ENCODE data around the gene CDK10.
"Not testable (repeated sequence)": the region's sequence is repeated elsewhere in the genome, so short reads cannot be mapped to it uniquely, and the experiment has no call there.

Gene CDK10

DNA sequence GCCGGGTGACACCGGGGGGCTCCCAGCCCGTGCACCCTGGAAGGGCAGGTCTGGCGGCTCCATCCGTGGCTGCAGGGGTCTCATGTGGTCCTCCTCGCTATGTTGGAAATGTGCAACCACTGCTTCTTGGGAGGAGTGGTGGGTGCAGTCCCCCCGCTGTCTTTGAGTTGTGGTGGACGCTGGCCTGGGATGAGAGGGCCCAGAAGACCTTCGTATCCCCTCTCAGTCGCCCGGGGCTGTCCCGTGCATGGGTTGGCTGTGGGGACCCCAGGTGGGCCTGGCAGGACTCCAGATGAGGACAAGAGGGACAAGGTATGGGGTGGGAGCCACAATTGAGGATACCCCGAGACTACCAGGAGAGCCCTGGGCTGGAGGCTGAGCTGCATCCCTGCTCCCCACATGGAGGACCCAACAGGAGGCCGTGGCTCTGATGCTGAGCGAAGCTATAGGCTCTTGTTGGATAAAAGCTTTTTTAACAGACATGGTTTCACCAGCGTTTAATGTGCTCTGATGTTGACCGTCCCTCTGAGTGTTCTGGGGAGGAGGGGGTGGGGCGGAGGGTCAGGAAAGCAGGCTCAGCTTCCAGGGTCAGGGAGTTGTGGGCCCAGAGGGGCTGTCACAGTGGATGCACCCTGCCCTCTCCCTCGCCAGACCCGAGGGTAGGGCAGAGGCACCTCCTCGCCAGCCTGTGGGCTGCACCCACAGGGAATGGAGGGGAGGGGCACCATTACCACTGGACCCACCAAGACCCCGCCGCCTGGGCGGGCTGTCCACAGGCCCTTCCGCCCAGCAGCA is 9.6 kb downstream of the CDK10 start:
- DNase-seq (ENCODE audit: low read depth), result no peak

DNA sequence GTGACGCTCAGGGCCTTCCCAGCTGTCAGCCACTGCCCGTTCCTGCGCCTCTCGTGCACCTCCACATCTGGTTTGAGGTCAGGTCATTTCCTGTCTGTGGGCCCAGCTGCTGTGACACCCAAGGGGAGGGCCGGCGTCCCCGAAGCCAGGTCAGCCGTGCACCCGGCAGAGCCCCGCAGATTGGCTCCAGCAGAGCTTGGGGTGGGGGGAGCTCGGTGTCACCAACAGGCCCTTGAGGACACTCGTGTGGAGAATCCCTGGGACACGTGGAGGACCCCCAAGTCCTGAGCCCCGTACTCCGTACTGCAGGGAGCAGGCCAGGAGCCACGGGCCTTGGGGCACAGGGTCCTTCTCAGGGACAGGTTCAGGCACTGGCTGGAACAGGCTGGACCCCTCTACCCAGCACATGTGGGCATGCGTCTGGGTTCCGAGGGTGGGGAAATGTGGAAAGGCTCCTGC is 10.2 kb downstream of the CDK10 start:
- no peak for DNase-seq (ENCODE audit: low read depth)

DNA sequence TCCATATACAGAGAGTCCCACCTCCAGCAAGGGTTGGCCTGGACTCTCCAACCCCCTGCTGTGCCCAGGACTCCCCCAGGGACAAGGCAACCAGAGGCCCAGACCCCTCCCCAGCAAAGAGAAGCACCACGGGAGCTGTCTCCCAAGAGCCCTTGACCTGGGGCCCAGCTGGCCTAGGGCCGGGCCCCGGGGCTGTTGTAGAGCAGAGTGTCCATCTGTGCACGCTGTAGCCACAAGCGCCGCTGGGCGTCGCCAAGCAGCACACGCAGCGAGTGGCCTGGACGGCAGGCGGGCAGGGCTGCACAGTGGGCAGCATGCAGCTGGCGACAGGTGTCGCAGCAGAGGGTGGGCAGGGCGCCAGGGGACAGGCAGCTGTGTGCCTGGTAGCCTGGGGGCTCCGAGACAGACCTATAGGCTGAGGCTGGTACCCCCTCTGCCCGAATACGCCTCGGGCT is 10.7 kb downstream of the CDK10 start:
- no peak for DNase-seq (ENCODE audit: low read depth)

- DNase-seq (ENCODE audit: low read depth), result no peak
Measured at GRCh38 chr16:89697616-89698331, 11.3 kb downstream of the CDK10 start.

- not testable (repeated sequence) for DNase-seq (ENCODE audit: low read depth)
Measured at GRCh38 chr16:89698717-89699116, 12.2 kb downstream of the CDK10 start.

GRCh38 chr16:89699629-89700099 is 13.2 kb downstream of the CDK10 start:
- DNase-seq (ENCODE audit: low read depth), result not testable (repeated sequence)

DNA sequence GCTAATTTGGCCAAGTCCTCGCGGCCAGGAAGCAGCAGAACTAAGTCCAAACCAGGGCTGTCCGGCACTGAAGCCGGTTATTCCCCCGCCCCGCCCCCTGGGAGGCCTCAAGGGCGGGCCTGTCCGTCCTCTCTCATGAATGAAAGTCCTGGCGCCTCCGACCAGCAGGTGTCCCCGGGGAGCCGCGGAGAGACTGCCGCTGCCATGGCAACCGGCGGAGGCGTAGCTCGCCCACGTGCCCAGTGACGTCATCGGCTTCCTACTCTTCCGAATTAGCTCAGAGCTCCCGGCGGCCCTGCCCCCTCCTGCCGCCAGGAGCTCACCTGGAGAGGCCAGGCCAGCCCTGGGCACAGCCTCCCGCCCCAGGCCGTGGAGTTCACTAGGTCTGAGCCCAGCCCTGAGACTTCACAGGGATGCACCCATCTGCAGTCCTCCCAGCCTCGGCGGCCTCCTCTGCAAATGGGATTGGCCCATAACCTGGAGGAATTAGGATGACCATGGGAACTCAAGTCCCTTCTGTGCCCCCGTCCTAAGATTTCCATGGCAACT is 13.7 kb downstream of the CDK10 start:
- peak; percentile 94 for DNase-seq (ENCODE audit: low read depth)

DNA sequence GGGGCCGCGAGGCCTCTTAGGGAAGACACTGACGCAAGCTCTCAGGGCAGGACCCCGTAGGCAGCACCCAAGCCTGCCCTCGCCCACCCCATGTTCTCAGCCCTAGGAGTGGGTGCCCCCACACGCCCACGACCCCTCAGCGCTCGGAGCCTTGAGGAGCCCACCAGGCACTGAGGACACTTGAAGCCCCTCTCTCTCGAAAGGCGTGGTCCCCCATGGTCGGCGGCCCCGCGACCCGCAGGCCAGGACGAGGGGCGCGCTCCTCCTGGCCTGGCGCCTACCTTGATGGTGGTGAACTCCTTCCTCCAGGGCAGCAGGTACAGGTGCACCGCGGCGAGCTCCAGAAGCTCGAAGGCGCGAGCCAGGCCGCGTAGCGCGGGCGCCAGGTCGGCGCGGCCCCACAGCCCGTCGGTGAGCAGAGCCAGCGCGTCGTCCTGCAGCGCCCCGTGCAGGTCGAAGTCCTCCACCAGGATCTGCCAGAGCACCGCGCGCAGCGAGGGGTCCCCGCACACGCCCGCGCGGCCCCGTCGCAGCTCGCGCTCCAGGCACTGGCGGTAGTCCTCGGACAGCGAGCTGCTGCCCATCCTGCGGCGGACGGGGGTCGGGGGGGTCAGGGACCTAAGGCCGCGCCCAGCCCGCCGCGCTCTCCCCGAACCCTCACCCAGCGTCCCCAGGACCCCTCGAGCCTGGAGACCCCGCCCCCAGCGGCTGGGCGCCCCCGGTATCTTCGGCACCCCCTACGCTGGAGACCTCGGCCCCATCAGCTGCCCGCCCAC is 14.3 kb downstream of the CDK10 start:
- peak; percentile 33 for DNase-seq (ENCODE audit: low read depth)

- DNase-seq (ENCODE audit: low read depth), result peak; percentile 84
Measured at GRCh38 chr16:89701425-89702406, 15.2 kb downstream of the CDK10 start, which contains the start of gene SPATA2L. Gene SPATA2L, minus strand, starts transcription at chr16:89701705. Its CDS starts 473 bp downstream, at chr16:89701232.

DNA sequence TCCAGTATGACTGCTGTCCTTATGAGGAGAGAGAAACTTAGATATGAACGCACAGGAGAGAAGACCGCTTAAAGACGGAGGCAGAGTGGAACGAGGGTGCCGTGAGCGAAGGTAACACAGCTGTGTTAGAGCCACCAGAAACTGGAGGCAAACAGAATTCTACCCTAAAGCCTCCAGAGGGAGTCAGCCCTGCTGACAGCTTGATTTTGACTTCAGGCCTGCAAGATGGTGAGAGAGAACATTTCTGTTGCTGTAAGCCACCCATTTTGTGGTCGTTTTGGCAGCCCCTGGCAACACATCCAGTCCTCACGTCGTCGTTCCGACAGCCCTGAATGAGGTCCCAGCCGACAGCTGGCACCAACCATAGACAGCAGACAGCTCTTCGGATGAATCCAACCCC is 17.8 kb downstream of the CDK10 start:
- DNase-seq (ENCODE audit: low read depth), result no peak

GRCh38 chr16:89705006-89705405 is 18.5 kb downstream of the CDK10 start:
- DNase-seq (ENCODE audit: low read depth), result no peak

DNA sequence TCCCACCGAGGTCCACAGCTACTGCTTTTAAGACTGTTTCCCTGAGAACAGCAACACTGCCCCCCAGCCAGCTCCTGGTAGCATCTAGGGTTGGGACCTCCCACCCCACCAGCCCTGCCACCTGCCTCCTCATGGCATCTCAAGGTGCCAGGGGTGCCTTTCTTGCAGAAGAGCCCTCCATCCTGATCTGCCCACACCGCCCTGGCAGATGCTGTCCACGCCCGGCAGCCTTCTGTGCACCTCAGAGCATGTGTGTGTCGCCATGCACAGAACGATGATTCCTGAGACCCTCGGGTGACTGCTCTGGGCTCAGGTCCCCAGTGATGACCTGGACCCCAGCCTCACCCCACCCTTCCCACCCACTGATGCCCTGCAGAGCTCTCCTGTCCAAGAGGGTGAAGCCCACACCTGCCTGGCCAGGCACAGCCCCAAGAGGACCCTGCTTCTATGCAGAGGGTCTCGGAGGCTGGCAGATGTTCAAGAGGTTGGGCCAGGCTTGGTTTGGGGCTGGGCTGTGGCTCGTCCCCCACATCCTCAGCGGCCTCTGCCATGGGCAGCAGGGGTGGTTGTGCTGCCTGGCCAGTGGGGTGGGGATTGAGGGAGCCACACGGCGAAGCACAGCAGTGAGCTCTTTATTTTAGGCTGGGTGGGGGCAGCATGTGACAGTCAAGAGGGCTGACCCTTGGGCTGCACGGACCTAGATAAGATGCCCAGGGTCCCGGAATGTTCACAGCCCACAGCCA is 20.2 kb downstream of the CDK10 start:
- no peak for DNase-seq (ENCODE audit: low read depth)

- DNase-seq (ENCODE audit: low read depth), result no peak
Measured at GRCh38 chr16:89707695-89708094, 21.2 kb downstream of the CDK10 start.

DNA sequence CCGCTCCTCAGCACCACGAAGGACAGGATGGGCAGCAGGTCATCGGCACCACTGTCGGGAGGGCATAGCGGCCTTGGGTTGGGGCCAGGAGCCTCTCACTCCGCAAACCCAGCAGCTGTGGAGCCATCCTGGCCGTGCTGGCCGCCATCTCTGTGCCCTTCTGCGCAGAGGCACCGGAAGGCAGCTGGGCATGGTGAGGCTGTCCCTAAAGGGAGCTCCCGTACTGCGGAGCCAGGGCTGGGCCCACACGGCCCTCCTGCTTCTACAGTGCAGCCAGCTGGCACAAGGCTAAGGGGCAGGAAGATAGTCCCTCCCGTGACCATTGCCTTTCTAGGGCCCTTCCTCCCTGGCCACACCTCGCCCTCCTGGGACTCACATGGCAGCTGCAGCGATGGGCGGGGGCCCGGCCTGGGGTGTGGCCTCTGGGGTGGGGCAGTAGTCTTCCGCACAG is 22.0 kb downstream of the CDK10 start:
- no peak for DNase-seq (ENCODE audit: low read depth)

GRCh38 chr16:89709166-89709565 is 22.7 kb downstream of the CDK10 start:
- DNase-seq (ENCODE audit: low read depth), result no peak

DNA sequence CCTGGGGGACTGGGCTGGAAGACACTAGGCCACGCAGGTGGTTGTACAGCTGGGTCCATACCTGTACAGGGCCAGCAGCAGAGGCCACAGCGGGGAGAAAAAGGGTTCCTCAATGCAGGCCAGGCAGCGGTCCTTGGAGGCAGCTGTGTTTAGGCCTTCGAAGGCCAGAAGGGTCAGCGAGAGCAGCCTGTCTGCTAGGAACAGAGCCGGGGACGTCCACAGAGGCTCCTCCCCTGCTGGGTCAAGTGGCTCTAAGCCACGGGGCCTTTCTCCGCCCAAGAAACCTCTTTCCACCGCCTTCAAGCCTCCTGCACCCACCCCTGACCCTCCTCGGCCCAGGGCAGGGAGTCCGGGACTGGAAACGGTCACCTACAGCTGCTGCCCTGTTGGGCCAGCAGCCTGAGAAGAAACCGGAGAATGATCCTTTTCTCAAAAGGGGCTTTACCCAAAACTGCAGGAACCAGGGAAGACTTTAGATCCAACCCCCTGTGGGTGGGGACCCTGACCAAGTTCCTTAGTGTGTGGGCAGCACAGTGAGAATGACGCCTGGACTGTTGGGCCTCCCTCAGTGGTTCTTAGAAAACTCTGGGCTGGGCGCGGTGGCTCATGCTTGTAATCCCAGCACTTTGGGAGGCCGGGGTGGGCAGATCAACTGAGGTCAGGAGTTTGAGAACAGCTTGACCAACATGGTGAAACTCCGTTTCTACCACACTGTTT is 23.4 kb downstream of the CDK10 start:
- DNase-seq (ENCODE audit: low read depth), result no peak

DNA sequence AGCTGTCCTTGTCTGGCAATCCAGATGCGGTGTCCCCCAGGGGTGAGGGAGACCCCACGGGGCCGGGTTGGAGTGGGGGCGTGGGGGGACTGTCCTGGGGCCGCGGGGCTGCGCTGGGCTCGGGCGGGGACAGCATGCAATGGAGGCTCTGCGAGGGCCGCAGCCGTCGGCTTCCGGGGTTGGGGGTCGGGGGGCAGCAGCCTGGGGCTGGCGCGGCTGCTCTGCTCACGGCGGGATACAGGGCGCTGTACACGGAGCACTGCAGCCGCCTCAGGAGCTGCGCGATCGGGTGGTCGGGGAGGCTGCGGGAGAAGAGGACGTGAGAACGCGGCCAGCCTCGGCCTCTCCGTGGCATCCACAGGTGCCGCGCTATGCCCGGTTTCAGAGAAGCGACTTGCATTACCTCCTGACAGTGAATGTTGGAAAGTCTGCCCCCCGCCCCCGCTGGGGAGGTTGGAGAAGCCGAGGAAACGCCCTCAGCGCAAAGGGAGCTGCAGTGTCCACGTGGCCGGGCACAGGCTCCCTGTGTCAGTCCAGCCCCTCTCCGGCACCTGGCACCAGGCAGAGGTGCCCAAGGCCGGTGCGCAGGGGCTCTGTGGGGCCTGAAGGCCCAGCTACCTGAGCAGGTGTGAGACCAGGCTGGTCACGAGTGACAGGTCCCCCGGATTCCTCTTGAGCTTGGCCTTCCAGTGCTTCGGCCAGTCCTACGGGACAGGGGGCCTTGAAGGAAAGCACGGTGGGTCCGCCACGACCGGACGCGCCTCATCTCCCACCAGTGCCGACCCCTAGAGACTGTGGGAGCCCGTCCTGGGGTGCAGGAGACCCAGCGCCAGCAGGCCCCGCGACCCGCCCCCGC is 24.4 kb downstream of the CDK10 start:
- DNase-seq (ENCODE audit: low read depth), result no peak

- DNase-seq (ENCODE audit: low read depth), result peak; percentile 49
Measured at GRCh38 chr16:89711601-89712273, 25.2 kb downstream of the CDK10 start.
